Smooth muscle cell (in vitro differentiated cells): ENCODE measurements around the gene TBCD. TPM values are rescaled to one million over a fixed set of nuclear protein-coding genes. Genes with fewer than 3 reads are reported as not detected.

Source experiments
- DNase-seq: peaks from one replicate; lab custom pipeline; 2025; ENCODE audit not compliant: unreplicated experiment; lab: John Stamatoyannopoulos, UW
- H2AFZ ChIP-seq: fragments of 200-600 bp; sonication (generic); 2 replicates; pipeline ENCODE4 v1.6.0; 2016; ENCODE audit warnings: antibody characterized with exemption, low read depth, mild to moderate bottlenecking
- H3F3A ChIP-seq: fragments of 200-600 bp; sonication (generic); 2 replicates; pipeline ENCODE4 v1.6.0; 2017; ENCODE audit warnings: antibody characterized with exemption, low read depth
- H3K27ac ChIP-seq: fragments of 200-600 bp; sonication (generic); 2 replicates; pipeline ENCODE4 v1.5.1; 2016; ENCODE audit warnings: low read depth, mild to moderate bottlenecking
- H3K27me3 ChIP-seq: fragments of 200-600 bp; sonication (generic); 2 replicates; pipeline ENCODE4 v1.6.1; 2016; ENCODE audit warnings: low read depth, mild to moderate bottlenecking
- H3K36me3 ChIP-seq: fragments of 200-600 bp; sonication (generic); 2 replicates; pipeline ENCODE4 v1.5.1; 2016; ENCODE audit warnings: low read depth
- H3K4me1 ChIP-seq: fragments of 200-600 bp; sonication (generic); 2 replicates; pipeline ENCODE4 v1.5.1; 2016; ENCODE audit warnings: low read depth
- H3K4me2 ChIP-seq: fragments of 200-600 bp; sonication (generic); 2 replicates; pipeline ENCODE4 v1.6.0; 2016; ENCODE audit warnings: mild to moderate bottlenecking
- H3K4me3 ChIP-seq: fragments of 200-600 bp; sonication (generic); 2 replicates; pipeline ENCODE4 v1.5.1; 2016; ENCODE audit warnings: mild to moderate bottlenecking
- H3K79me2 ChIP-seq: fragments of 200-600 bp; sonication (generic); 2 replicates; pipeline ENCODE4 v1.6.0; 2016; ENCODE audit warnings: low read depth, mild to moderate bottlenecking
- H3K9ac ChIP-seq: fragments of 200-600 bp; sonication (generic); 2 replicates; pipeline ENCODE4 v1.6.0; 2016; ENCODE audit warnings: low read depth
- H3K9me3 ChIP-seq: fragments of 200-600 bp; sonication (generic); replicated peaks from 2 replicates; pipeline ENCODE4 v1.5.1; 2016; ENCODE audit warnings: low read depth
- H4K20me1 ChIP-seq: fragments of 200-600 bp; sonication (generic); 2 replicates; pipeline ENCODE4 v1.6.0; 2016; ENCODE audit warnings: low read depth
- WGBS: methylation state at CpG from one replicate; pipeline ENCODE4 v1.1.7; 2016; ENCODE audit warnings: low lambda C conversion rate; 5-methylcytosine and 5-hydroxymethylcytosine counted together
- polyA plus RNA-seq: library from polyadenylated mRNA; unstranded; fragments of >200 nt; fragmentation: Nextera tagmentation; extraction: Ambion mirVana; gene quantifications from 2 replicates; pipeline ENCODE4 v1.2.1, GENCODE V29; 2016
- total RNA-seq: library from RNA; depleted of rRNA; stranded (reverse); fragments of >200 nt; gene quantifications from 2 replicates; pipeline ENCODE4 v1.2.3, GENCODE V29; 2014
- TF ChIP-seq, protein P1 (sequence below): fragments of 200-600 bp; sonication (generic); IDR thresholded peaks from 2 replicates; pipeline ENCODE4 v1.5.1; 2017; ENCODE audit warnings: borderline replicate concordance, mild to moderate bottlenecking, antibody characterized with exemption; ENCODE audit not compliant: insufficient read depth, poor library complexity, severe bottlenecking

TBCD gene
- total and polyA plus RNA-seq, 2 experiments from 2014 or later, result 29.1 to 38.8 TPM

DNA sequence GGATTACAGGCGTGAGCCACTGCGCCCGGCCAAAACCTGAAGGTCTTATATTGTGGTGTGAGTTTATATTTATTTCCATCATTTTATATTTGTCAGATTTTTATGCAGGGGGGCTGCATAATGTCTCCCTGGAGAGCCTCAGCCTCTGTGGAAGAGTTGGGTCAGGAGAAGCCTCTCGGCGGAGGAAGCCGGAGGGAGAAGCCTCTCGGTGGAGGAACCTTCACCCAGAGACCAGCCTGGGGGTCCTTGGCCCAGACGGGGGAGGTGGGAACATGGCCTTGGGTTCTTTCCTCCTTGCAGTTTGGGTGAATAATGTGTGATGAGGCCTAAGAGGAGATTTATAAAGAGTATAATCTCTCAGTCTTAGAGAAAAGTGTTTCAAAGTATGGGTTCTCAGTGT is 110.3 kb downstream of the TBCD start:
- peak overlapping the region; percentile 53 for H3K4me2 ChIP-seq
- DNase-seq, result no peak
- no peaks in the 10 kb centered on the region for H3K9me3 ChIP-seq
- TF ChIP-seq, protein P1, sequence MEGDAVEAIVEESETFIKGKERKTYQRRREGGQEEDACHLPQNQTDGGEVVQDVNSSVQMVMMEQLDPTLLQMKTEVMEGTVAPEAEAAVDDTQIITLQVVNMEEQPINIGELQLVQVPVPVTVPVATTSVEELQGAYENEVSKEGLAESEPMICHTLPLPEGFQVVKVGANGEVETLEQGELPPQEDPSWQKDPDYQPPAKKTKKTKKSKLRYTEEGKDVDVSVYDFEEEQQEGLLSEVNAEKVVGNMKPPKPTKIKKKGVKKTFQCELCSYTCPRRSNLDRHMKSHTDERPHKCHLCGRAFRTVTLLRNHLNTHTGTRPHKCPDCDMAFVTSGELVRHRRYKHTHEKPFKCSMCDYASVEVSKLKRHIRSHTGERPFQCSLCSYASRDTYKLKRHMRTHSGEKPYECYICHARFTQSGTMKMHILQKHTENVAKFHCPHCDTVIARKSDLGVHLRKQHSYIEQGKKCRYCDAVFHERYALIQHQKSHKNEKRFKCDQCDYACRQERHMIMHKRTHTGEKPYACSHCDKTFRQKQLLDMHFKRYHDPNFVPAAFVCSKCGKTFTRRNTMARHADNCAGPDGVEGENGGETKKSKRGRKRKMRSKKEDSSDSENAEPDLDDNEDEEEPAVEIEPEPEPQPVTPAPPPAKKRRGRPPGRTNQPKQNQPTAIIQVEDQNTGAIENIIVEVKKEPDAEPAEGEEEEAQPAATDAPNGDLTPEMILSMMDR, result no peak
- whole genome bisulfite sequencing, result 97% methylated on average over 8 of the region's 8 CpGs
- no peaks in the 10 kb centered on the region for H4K20me1 ChIP-seq
- peaks cover 58% of the 10 kb centered on the region for H3K4me1 ChIP-seq
- peak overlapping the region; percentile 84 for H3K27ac ChIP-seq
- H2AFZ ChIP-seq, result no peak overlapping the region
- no peaks in the 10 kb centered on the region for H3K36me3 ChIP-seq
- H3K79me2 ChIP-seq, result peaks cover 4% of the 10 kb centered on the region
- no peaks in the 10 kb centered on the region for H3K27me3 ChIP-seq
- H3F3A ChIP-seq, result peaks cover 28% of the 10 kb centered on the region
- H3K9ac ChIP-seq, result no peak overlapping the region
- H3K4me3 ChIP-seq, result no peak overlapping the region

DNA sequence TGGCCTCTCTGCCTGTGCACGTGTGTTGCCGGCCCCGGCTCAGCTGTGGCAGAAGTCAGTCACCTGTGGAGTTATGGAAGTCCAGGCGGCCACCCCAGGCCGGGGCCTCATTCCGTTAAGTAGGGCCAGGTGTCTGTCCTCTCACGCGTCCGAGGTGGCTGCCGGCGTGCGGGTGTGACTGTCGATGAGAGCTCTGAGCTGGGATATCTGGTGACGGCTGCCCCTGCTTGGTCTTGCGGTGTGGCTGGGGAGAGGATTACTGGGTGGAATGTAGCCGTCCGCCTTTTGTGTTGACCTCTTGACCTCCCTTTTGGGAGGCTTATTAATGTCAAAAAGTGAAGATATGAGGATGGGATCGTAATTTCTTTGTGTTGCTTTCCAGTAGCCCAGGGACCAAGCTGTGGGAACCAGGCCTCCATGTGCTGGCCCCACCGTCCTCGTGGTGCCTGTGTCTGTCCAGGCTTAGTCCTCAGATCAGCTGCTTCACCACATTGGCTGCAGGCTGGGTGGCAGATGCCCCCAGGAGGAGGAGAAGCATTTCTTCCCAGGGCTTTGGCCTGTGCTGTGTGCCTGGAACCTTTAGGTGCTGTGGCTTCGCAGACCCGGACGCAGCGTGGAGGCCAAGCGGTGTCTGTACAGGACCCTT is 111.0 kb downstream of the TBCD start:
- TF ChIP-seq, protein P1, result no peak
- Histone ChIP-seq H3F3A (peaks cover 28% of the 10 kb centered on the region), H3K9me3 (no peaks in the 10 kb centered on the region), H3K27ac (peak overlapping the region; percentile 84), H3K4me3 (no peak overlapping the region), H3K27me3 (no peaks in the 10 kb centered on the region), H2AFZ (no peak overlapping the region), H3K9ac (peak overlapping the region; percentile 38), H3K79me2 (peaks cover 4% of the 10 kb centered on the region), H3K36me3 (no peaks in the 10 kb centered on the region), H3K4me2 (peak overlapping the region; percentile 53), H3K4me1 (peaks cover 59% of the 10 kb centered on the region), H4K20me1 (no peaks in the 10 kb centered on the region)
- DNase-seq, result no peak
- WGBS, result 39% methylated on average over 25 of the region's 25 CpGs

GRCh38 chr17:82863383-82863940 is 111.6 kb downstream of the TBCD start:
- DNase-seq, result no peak
- no peaks in the 10 kb centered on the region for H3K9me3 ChIP-seq
- no peaks in the 10 kb centered on the region for H3K27me3 ChIP-seq
- peak overlapping the region; percentile 53 for H3K4me2 ChIP-seq
- H3K79me2 ChIP-seq, result peaks cover 4% of the 10 kb centered on the region
- no peaks in the 10 kb centered on the region for H3K36me3 ChIP-seq
- peak overlapping the region; percentile 38 for H3K9ac ChIP-seq
- H3K27ac ChIP-seq, result peak overlapping the region; percentile 84
- 69% methylated on average over 11 of the region's 11 CpGs for WGBS
- peaks cover 59% of the 10 kb centered on the region for H3K4me1 ChIP-seq
- H4K20me1 ChIP-seq, result no peaks in the 10 kb centered on the region
- H3F3A ChIP-seq, result peaks cover 26% of the 10 kb centered on the region
- no peak overlapping the region for H3K4me3 ChIP-seq
- H2AFZ ChIP-seq, result no peak overlapping the region
- TF ChIP-seq, protein P1, result no peak
